ENCODE measurements around the gene NIN. TPM values are rescaled to one million over a fixed set of nuclear protein-coding genes. Genes with fewer than 3 reads are reported as not detected.

Gene NIN
- total and polyA plus RNA-seq, 4 donors = 1.7 to 11.1 (median 4.0) TPM

DNA sequence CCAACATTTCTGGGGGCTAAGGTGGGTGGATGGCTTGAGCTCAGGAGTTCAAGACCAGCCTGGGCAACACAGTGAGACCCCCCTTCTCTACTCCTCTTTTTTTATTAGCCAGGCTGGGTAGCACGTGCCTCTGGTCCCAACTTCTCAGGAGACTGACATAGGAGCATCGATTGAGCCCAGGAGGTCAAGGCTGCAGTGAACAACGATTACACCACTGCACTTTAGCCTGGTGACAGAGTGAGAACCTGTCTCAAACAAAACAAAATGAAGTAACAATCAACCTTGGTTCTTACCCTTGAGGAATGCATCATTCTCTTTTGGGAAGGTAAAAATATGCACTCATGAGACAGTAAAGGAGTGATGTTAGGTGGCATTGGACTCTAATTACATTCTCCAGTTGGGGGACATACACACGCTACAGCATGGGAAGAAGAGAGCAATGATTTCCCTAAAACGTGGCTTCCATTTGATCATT lies 3.9 kb upstream of the NIN start:
- Histone ChIP-seq H3K9me3 (ENCODE audit: control insufficient read depth in 4 of 4, low read length in 3 of 4) (no peaks in the 10 kb centered on the region), H3K27ac (ENCODE audit: low read depth in 1 of 2, low read length in 2 of 2) (no peak overlapping the region), H3K4me3 (ENCODE audit: low read depth in 1 of 3, low read length in 3 of 3) (no peak overlapping the region), H3K27me3 (ENCODE audit: control insufficient read depth in 4 of 4, insufficient read depth in 4 of 4, low read length in 3 of 4) (no peaks in the 10 kb centered on the region), H3K4me1 (ENCODE audit: control insufficient read depth in 4 of 4, insufficient read depth in 4 of 4, low read length in 3 of 4) (peaks cover 0 to 25% (median 8%) of the 10 kb centered on the region in 4 donors), H3K9ac (ENCODE audit: low read depth in 1 of 2, low read length in 2 of 2) (no peak overlapping the region), H3K36me3 (ENCODE audit: control insufficient read depth in 4 of 4, insufficient read depth in 3 of 4, low read depth in 1 of 4, low read length in 3 of 4) (no peaks in the 10 kb centered on the region)
- DNase-seq (ENCODE audit: low spot score) = no peak
- TF ChIP-seq HNF4G (IDR thresholded peaks at IDR 0.05) (peak; percentile 38), HNF4A (conservative IDR thresholded peaks at IDR 0.05) (peak; percentile 76 to 77), RXRA (IDR thresholded peaks at IDR 0.05) (peak; percentile 36 to 46), RAD21 (IDR thresholded peaks at IDR 0.05) (no peak), FOXA1 (IDR thresholded peaks at IDR 0.05) (no peak), FOXA2 (IDR thresholded peaks at IDR 0.05) (no peak), GABPA (IDR thresholded peaks at IDR 0.05 in 1 of 2, conservative IDR thresholded peaks at IDR 0.05 in 1 of 2) (no peak), SP1 (IDR thresholded peaks at IDR 0.05) (peak; percentile 14), TAF1 (conservative IDR thresholded peaks at IDR 0.05) (no peak), JUND (IDR thresholded peaks at IDR 0.05) (peak in 1 of 2 donors; percentile 23), EGR1 (IDR thresholded peaks at IDR 0.05; ENCODE audit: low read depth in 2 of 2) (no peak), NR2F2 (IDR thresholded peaks at IDR 0.05) (no peak), YY1 (IDR thresholded peaks at IDR 0.05) (no peak)
- TF ChIP-seq, protein P1, sequence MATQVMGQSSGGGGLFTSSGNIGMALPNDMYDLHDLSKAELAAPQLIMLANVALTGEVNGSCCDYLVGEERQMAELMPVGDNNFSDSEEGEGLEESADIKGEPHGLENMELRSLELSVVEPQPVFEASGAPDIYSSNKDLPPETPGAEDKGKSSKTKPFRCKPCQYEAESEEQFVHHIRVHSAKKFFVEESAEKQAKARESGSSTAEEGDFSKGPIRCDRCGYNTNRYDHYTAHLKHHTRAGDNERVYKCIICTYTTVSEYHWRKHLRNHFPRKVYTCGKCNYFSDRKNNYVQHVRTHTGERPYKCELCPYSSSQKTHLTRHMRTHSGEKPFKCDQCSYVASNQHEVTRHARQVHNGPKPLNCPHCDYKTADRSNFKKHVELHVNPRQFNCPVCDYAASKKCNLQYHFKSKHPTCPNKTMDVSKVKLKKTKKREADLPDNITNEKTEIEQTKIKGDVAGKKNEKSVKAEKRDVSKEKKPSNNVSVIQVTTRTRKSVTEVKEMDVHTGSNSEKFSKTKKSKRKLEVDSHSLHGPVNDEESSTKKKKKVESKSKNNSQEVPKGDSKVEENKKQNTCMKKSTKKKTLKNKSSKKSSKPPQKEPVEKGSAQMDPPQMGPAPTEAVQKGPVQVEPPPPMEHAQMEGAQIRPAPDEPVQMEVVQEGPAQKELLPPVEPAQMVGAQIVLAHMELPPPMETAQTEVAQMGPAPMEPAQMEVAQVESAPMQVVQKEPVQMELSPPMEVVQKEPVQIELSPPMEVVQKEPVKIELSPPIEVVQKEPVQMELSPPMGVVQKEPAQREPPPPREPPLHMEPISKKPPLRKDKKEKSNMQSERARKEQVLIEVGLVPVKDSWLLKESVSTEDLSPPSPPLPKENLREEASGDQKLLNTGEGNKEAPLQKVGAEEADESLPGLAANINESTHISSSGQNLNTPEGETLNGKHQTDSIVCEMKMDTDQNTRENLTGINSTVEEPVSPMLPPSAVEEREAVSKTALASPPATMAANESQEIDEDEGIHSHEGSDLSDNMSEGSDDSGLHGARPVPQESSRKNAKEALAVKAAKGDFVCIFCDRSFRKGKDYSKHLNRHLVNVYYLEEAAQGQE (IDR thresholded peaks at IDR 0.05) = no peak
- TF ChIP-seq, protein P2, sequence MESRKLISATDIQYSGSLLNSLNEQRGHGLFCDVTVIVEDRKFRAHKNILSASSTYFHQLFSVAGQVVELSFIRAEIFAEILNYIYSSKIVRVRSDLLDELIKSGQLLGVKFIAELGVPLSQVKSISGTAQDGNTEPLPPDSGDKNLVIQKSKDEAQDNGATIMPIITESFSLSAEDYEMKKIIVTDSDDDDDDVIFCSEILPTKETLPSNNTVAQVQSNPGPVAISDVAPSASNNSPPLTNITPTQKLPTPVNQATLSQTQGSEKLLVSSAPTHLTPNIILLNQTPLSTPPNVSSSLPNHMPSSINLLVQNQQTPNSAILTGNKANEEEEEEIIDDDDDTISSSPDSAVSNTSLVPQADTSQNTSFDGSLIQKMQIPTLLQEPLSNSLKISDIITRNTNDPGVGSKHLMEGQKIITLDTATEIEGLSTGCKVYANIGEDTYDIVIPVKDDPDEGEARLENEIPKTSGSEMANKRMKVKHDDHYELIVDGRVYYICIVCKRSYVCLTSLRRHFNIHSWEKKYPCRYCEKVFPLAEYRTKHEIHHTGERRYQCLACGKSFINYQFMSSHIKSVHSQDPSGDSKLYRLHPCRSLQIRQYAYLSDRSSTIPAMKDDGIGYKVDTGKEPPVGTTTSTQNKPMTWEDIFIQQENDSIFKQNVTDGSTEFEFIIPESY (IDR thresholded peaks at IDR 0.05) = no peak
- TF ChIP-seq, protein P3, sequence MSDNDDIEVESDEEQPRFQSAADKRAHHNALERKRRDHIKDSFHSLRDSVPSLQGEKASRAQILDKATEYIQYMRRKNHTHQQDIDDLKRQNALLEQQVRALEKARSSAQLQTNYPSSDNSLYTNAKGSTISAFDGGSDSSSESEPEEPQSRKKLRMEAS (IDR thresholded peaks at IDR 0.05) = peak; percentile 0
- TF ChIP-seq, protein P4, sequence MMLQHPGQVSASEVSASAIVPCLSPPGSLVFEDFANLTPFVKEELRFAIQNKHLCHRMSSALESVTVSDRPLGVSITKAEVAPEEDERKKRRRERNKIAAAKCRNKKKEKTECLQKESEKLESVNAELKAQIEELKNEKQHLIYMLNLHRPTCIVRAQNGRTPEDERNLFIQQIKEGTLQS (IDR thresholded peaks at IDR 0.05) = no peak
- TF ChIP-seq, protein P5, sequence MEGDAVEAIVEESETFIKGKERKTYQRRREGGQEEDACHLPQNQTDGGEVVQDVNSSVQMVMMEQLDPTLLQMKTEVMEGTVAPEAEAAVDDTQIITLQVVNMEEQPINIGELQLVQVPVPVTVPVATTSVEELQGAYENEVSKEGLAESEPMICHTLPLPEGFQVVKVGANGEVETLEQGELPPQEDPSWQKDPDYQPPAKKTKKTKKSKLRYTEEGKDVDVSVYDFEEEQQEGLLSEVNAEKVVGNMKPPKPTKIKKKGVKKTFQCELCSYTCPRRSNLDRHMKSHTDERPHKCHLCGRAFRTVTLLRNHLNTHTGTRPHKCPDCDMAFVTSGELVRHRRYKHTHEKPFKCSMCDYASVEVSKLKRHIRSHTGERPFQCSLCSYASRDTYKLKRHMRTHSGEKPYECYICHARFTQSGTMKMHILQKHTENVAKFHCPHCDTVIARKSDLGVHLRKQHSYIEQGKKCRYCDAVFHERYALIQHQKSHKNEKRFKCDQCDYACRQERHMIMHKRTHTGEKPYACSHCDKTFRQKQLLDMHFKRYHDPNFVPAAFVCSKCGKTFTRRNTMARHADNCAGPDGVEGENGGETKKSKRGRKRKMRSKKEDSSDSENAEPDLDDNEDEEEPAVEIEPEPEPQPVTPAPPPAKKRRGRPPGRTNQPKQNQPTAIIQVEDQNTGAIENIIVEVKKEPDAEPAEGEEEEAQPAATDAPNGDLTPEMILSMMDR (IDR thresholded peaks at IDR 0.05; ENCODE audit: low read depth, low read length, missing input control) = no peak
- WGBS = 61% methylated on average over 5 of the region's 5 CpGs

All from liver (tissue), 9 donors.